Ascending aorta (tissue), 2 donors: ENCODE data around the gene OGFOD3. TPM values are rescaled to one million over a fixed set of nuclear protein-coding genes. Genes with fewer than 3 reads are reported as not detected.
A peak's percentile ranks its signal among the peaks of the same experiment; 100 is the strongest.
"Not testable (repeated sequence)": the region's sequence is repeated elsewhere in the genome, so short reads cannot be mapped to it uniquely, and the experiment has no call there.

Source experiments
- DNase-seq, 2 donors: peaks; one replicate each; pipeline ENCODE4 v3.0.0-alpha.2; 2019; ENCODE audit warnings: low spot score in 2 of 2
- H3K27ac ChIP-seq, 2 donors: fragments of 200-600 bp; sonication (generic); one replicate each; pipeline ENCODE4 v1.5.1; 2016 to 2017; ENCODE audit warnings: mild to moderate bottlenecking in 1 of 2
- H3K27me3 ChIP-seq: fragments of 200-600 bp; sonication (generic); one replicate; pipeline ENCODE4 v1.5.1; 2017
- H3K36me3 ChIP-seq, 2 donors: fragments of 200-600 bp; sonication (generic); one replicate each; pipeline ENCODE4 v1.5.1; 2016
- H3K4me1 ChIP-seq, 2 donors: fragments of 200-600 bp; sonication (generic); one replicate each; pipeline ENCODE4 v1.5.1; 2016 to 2017; ENCODE audit warnings: mild to moderate bottlenecking in 1 of 2
- H3K4me3 ChIP-seq, 2 donors: fragments of 200-600 bp; sonication (generic); one replicate each; pipeline ENCODE4 v1.5.1; 2016 to 2017; ENCODE audit warnings: mild to moderate bottlenecking in 1 of 2
- H3K9me3 ChIP-seq, 2 donors: fragments of 200-600 bp; sonication (generic); one replicate each; pipeline ENCODE4 v1.5.1; 2016
- intact Hi-C: fragments of 100-400 bp; cut with DNase I; formaldehyde crosslinking; loops from one replicate; pipeline ENCODE4 v1.15.1; 2023
- total RNA-seq: library from RNA; depleted of rRNA; stranded (reverse); fragments of >200 nt; gene quantifications from one replicate; pipeline ENCODE4 v1.1.0, GENCODE V29; 2016
- TF ChIP-seq, protein P1 (sequence below), 3 experiments: fragments of 200-600 bp in 2 of 3; fragments of 450-650 bp in 1 of 3; sonication (generic) in 2 of 3; IDR thresholded peaks; one replicate each; pipeline ENCODE4 v1.5.1; 2016 to 2019; ENCODE audit warnings: antibody characterized with exemption in 3 of 3, mild to moderate bottlenecking in 1 of 3, moderate library complexity in 1 of 3

Gene OGFOD3
- total RNA-seq, 1 donor from 2014 or later, result 36.6 TPM

DNA sequence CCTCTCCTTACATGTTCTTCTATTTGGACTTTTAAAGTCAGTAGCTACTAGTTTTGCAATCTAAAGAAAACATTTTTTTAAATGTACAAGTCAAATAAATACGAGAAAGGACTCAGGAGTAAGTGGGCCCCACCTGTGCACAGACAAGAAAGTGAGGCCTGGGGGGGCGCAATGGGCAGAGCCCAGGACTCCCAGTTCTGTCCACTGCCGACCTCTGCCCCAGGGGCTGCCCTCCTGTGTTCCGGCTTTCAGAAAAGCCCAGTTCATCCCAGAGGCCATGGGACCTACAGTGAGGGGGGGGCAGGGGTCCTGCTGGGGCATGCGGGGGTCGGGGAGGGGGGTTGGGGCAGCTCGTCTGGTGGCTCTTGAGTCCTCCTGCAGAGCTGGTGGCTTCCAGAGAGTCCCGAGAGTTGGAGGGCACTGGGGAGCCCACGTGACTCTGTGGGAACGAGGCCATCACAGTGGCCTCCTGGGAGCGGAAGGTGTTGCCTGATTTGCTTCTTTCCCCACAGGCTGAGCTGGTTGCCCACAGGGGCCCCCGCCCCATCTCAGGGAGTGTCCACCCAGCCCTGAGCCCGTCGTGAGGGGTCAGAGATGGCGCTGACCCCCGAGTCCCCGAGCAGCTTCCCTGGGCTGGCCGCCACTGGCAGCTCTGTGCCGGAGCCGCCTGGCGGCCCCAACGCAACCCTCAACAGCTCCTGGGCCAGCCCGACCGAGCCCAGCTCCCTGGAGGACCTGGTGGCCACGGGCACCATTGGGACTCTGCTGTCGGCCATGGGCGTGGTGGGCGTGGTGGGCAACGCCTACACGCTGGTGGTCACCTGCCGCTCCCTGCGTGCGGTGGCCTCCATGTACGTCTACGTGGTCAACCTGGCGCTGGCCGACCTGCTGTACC is 44.4 kb downstream of the OGFOD3 start:
- TF ChIP-seq, protein P1, sequence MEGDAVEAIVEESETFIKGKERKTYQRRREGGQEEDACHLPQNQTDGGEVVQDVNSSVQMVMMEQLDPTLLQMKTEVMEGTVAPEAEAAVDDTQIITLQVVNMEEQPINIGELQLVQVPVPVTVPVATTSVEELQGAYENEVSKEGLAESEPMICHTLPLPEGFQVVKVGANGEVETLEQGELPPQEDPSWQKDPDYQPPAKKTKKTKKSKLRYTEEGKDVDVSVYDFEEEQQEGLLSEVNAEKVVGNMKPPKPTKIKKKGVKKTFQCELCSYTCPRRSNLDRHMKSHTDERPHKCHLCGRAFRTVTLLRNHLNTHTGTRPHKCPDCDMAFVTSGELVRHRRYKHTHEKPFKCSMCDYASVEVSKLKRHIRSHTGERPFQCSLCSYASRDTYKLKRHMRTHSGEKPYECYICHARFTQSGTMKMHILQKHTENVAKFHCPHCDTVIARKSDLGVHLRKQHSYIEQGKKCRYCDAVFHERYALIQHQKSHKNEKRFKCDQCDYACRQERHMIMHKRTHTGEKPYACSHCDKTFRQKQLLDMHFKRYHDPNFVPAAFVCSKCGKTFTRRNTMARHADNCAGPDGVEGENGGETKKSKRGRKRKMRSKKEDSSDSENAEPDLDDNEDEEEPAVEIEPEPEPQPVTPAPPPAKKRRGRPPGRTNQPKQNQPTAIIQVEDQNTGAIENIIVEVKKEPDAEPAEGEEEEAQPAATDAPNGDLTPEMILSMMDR (IDR thresholded peaks at IDR 0.05), result no peak
- no peak overlapping the region for H3K27ac ChIP-seq
- H3K4me3 ChIP-seq, result no peak overlapping the region
- H3K27me3 ChIP-seq, result peaks cover 14% of the 10 kb centered on the region
- no peaks in the 10 kb centered on the region for H3K9me3 ChIP-seq
- H3K4me1 ChIP-seq, result peaks cover 9 to 10% of the 10 kb centered on the region in 2 donors
- no peaks in the 10 kb centered on the region for H3K36me3 ChIP-seq
- no peak for DNase-seq
- intact Hi-C loops, result no loop called here

GRCh38 chr17:82373072-82373452 is 45.3 kb downstream of the OGFOD3 start:
- H3K27ac ChIP-seq, H3K9me3 ChIP-seq, H3K4me1 ChIP-seq, DNase-seq, H3K36me3 ChIP-seq, H3K4me3 ChIP-seq, intact Hi-C loops: not testable (repeated sequence)
- H3K27me3 ChIP-seq, result peaks cover 14% of the 10 kb centered on the region

DNA sequence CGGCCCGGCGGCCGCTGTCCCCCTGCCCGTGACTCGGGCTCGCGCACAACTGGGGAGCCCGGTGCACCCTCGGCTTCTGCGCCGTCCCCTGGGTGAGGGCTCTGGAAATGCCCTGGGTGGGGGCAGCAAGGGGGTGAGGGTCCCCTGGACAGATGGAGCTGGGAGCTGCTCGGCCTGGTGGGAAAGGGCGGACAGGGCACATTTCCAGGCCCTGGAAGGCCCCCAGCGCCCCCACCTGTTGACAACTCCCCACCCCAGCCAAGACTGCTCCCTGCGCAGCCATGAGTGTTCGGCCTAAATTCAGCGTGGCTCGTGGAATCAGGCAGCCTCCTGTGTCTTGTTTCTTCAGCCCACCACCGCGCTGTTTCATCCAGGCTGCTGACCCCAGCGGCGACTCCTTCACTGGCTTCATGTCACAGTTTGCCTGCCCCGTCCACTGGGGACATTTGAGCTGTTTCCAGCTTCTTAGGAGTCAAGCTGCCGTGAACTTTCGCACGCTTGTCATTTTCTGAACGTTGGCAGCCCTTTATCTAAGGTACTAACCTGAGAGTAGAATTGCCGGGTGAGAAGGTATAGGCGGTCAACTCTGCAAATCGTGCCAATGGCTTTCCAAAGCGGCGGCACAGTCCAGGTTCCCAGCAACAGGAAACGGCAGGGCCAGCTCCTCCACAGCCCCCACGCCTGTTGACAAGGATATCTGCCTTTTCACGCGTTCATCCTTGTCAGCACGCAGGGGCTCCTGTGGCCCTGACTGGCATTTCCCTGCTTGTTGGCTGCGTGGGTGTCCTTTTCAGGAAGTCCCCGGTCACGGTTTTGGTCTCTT is 45.9 kb downstream of the OGFOD3 start:
- no peak for DNase-seq

DNA sequence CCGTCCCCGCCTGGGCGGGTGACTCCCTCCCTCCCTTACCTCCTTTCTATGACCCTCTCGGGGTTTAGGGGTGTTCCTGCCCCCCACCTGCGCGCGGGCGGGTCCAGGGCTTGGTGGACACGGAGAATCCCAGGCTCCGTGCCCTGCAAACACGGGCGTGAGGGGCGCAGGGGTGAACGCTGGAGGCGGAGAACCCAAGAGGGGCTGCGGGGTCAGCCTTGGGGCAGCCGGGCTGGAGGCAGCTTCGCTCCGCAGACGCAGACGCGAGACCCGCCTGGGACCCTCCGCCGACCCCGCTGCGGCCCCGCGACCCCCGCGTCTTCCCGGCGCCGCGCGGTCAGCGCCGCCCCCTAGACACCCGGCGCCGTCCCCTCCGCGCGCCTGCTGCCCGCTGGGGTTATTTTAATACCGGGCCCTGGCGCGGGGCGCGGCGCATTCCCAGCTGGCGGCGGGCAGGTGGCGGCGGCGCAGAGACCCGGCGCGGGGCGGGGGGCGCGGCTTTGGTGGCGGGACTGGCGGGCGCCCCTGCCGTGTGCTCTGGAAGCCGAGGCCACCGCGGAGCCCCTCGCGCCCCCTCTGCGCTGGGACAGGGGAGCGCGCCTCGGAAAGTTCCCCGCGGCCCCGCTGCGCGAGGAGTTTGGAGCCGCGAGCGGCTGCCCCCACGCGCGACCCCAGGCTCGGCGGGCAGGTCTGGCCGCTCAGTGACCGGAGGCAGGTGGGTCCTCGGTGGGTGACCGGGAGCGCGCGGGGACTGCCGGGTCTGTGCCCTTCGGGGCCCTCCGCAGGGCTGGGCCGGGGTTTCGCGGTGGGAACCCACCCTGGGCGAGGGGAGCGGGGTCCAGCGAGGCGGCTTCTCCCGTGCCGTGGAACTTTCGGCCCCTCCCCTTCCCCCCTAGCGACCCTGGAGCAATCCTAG is 46.8 kb downstream of the OGFOD3 start, which contains the start of gene UTS2R:
TSS of gene UTS2R (plus strand) at position 433 of the 916 bp plus-strand sequence. CDS start 2,560 bp downstream, outside the sequence.
- TF ChIP-seq, protein P1 (IDR thresholded peaks at IDR 0.05), result no peak
- Histone ChIP-seq H3K36me3 (no peaks in the 10 kb centered on the region), H3K9me3 (no peaks in the 10 kb centered on the region), H3K27me3 (peaks cover 14% of the 10 kb centered on the region), H3K27ac (no peak within 1 kb of the TSS), H3K4me1 (peaks cover 9 to 10% of the 10 kb centered on the region in 2 donors), H3K4me3 (peak within 1 kb of the TSS; percentile 32 to 52)
- no peak for DNase-seq
- intact Hi-C loops, result no loop called here

More for the DNA sequence above, 45.9 kb downstream of the OGFOD3 start:
- H3K4me1 ChIP-seq, result peaks cover 9 to 10% of the 10 kb centered on the region in 2 donors
- H3K27ac ChIP-seq, result no peak overlapping the region
- H3K27me3 ChIP-seq, result peaks cover 14% of the 10 kb centered on the region
- no peaks in the 10 kb centered on the region for H3K36me3 ChIP-seq
- intact Hi-C loops, result no loop called here
- TF ChIP-seq, protein P1 (IDR thresholded peaks at IDR 0.05), result no peak
- H3K4me3 ChIP-seq, result peak overlapping the region in 1 of 2 donors; percentile 32
- no peaks in the 10 kb centered on the region for H3K9me3 ChIP-seq

DNA sequence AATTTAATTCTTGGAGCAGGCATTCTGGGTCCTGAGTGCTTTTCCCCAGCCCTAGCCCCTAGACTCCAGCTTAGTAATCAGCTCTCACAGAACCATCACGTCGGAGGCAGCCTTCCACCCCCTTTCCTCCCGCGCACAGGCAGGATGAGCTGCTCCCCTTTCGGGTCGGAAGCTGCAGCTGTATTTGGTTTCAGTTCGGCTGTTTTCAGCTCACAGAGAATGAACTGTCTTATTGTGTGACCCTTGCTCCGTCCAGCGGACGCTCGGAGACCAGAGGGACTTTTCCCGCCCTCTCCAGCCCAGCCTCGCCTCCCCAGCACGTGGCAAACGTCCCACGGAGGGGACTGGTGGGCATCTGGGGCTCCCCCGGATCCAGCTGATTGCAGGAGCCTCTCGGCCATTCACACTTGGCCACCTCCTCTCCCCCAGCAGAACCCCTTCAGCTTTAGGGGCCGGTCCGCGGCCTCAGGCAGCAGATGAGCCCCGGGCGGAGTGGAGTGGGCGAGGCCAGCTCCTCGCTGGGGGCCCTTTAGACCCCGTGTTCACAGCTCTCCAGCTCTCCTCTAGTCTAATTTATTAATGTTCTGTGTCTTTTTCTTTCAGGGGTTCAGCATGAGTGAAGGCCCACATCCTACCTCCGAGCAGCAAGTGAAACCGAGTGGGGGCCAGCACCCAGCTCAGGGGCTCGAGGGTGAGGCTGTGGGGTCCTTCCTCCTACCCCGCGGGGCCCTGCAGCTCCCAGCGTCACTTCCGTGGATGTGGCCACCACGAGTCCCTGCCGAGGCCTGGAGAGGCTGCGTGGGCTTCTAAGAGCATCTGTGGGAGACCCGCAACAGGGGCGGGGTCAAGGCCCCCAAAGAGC is 47.7 kb downstream of the OGFOD3 start:
- H3K27me3 ChIP-seq, result peaks cover 14% of the 10 kb centered on the region
- DNase-seq, result no peak
- no peaks in the 10 kb centered on the region for H3K9me3 ChIP-seq
- peak overlapping the region; percentile 32 to 52 for H3K4me3 ChIP-seq
- no peak overlapping the region for H3K27ac ChIP-seq
- H3K36me3 ChIP-seq, result no peaks in the 10 kb centered on the region
- TF ChIP-seq, protein P1 (IDR thresholded peaks at IDR 0.05), result no peak
- H3K4me1 ChIP-seq, result peaks cover 9 to 10% of the 10 kb centered on the region in 2 donors
- intact Hi-C loops, result no loop called here
